Myocyte (in vitro differentiated cells): ENCODE results near the gene C4BPA. TPM values are rescaled to one million over a fixed set of nuclear protein-coding genes. Genes with fewer than 3 reads are reported as not detected.

Source experiments
- DNase-seq: peaks from one replicate; pipeline ENCODE4 v3.0.0-alpha.2; 2012; ENCODE audit warnings: low read depth
- total RNA-seq: library from RNA; depleted of rRNA; stranded (reverse); fragments of >200 nt; gene quantifications from 2 replicates; pipeline ENCODE4 v1.2.3, GENCODE V29; 2014

The C4BPA gene
- total RNA-seq, 1 donor from 2014 or later = not detected

DNA sequence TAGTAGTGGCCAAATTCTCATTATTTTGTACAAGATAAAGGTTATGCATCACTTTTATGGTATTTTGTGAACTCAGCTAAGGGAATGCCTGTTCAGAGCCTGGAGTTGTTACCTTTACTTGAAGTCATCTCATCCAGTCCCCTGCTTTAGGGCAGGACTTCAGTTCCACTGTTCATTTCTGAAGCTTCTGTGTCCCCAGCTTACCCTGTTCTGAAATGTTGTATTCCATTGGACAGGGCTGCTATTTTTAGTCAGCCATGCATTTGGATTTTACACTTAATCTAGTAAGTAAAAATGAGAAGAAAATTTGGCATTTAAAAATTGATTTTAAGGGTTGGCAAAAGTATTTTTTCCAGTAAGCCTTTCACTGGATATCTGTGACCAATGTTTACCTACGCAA, 27.0 kb upstream of the C4BPA start:
- no peak for DNase-seq

- DNase-seq = peak; percentile 87
Measured at GRCh38 chr1:207077470-207078377, 26.3 kb upstream of the C4BPA start.

DNA sequence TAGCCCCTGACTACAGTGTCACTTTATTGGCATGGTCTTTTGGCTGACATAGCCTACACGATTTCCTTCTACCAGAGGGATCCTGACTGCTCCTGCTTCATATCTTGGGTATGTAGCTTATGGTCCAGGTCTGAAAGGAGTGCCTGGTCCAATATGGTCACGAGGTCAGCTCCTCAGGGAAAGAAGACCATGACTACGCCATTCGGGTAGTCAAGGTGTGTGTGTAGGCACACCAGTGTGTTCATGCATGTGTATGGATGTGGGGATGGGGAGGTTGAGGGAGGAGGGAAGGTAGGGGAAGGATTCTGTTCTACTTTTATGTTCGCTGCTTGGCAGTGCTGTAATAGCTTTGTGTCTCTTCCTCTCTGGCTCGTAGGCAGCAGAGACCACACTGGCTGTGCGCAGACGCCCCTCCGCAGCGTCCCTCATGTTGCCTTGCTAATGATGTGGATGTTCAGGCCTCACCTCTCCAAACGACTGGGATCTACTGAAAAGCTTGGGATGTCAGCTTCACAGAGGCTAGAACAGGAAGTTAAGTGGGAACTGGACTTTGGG, 25.4 kb upstream of the C4BPA start:
- no peak for DNase-seq

GRCh38 chr1:207079706-207080241, 24.3 kb upstream of the C4BPA start:
- DNase-seq = peak; percentile 88

- DNase-seq = no peak
Measured at GRCh38 chr1:207081088-207081487, 22.9 kb upstream of the C4BPA start.

DNA sequence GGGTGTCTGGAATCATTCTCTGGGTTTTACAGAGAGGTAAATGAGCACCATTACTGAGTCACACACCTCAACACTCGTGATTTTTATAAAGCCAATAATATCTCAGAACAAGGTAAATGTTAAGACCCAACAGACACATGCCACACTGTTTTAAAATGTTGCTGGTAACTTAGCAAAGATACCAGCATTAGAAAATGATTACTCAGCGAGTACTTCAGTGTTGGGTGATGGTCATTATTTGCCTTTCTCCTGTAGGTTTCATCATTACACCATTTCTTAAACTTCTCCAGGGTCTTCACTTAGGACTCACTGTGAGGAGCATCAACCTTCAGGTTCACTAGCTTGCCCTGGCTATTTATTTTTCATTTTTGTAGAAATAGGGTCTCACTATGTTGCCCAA, 22.2 kb upstream of the C4BPA start:
- no peak for DNase-seq

DNA sequence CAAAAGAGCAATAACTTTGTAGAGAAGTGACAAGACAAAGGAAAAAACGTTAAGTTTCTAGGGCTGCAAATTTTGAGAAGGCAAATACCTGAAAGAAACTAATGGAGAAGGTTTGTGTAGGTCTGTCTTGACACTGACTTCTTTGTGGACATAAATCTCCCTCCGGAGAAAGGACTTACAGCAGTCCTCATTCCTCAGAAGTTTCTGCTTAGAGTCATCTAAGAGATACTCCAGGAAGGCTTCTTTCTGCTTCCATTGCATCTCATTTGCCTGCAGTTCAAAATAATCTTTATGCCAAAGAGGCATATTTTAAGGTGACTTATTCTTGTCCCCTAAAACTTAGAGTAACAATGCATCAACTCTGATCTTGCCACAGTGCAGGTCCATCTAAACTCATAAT, 19.8 kb upstream of the C4BPA start:
- DNase-seq = no peak

- peak; percentile 88 for DNase-seq
Measured at GRCh38 chr1:207084701-207085180, 19.3 kb upstream of the C4BPA start.

- DNase-seq = no peak
Measured at GRCh38 chr1:207085887-207086286, 18.1 kb upstream of the C4BPA start.

- DNase-seq = no peak
Measured at GRCh38 chr1:207088161-207088560, 15.9 kb upstream of the C4BPA start.

- DNase-seq = peak; percentile 58
Measured at GRCh38 chr1:207088701-207089626, 15.1 kb upstream of the C4BPA start, which contains the start of gene C4BPB. Gene C4BPB, plus strand, starts transcription at chr1:207088860. Its CDS starts 672 bp downstream, at chr1:207089532.

DNA sequence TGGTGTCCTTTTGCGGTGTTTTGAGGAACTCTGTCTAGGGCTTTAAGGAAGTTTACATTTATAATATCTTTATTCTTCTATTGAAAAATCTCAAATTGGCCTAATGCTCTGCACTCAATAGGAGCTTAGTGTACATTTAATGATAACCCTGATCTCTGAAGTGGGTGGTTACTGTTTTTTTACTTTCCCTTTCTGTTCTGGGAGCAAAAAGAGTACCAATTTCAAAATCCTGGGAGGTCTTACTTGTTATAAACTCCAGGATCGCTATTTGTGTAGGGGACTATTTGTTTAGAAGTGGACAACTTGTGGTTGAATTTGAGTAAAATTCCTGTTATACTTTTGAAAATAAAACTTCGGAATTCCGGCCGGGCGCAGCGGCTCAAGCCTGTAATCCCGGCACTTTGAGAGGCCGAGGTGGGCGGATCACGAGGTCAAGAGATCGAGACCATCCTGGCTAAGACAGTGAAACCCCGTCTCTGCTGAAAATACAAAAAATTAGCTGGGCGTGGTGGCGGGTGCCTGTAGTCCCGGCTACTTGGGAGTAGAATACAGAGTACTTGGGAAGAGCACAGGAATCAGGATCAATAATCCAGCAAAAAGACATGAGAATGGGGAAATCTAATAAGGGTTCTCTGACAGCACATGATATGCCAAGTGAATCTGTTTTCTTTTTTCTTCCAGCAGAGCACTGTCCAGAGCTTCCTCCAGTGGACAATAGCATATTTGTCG, 14.2 kb upstream of the C4BPA start:
- DNase-seq = no peak

DNA sequence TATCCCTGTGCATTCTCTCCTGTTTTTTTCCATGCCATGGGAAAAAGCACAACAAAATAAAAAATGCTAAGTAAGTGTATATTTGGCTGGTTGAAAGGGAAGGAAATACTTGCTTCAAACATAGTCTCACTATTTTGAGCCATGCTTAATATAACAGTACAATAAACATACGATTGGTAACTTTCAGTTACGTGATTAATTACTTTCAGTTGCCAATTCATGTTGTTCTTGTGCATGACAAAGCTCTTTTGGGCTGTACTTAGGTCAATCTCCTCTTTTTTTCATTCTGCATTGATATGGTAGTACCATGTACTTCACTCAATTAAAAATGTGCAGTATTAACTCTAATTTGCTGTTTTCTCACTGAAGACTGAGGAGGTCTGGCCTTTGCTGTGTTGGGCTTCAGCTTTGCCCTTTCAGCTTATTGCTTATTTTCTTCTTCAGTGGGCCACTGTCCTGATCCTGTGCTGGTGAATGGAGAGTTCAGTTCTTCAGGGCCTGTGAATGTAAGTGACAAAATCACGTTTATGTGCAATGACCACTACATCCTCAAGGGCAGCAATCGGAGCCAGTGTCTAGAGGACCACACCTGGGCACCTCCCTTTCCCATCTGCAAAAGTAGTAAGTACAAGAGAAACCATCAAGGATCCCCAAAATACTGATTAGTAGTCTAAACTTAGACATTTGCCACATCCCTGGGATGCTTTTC, 12.7 kb upstream of the C4BPA start:
- no peak for DNase-seq

DNA sequence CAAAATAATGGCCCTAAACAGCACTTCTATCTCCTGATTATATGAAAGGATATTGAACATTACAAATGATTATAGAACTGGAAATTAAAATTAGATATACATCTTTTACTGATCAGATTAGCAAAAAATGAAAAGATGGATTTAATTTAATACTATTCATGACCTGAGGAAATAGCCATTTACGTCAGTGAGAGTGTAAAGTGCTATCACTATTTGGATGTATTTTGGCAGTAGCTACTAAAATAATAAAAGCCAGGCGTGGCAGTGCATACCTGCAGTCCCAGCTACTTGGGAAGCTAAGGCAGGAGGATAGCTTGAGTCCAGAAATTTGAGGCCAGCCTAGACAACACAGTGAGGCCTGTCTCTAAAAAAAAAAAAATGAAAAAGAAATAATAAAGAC, 10.1 kb upstream of the C4BPA start:
- DNase-seq = no peak

DNA sequence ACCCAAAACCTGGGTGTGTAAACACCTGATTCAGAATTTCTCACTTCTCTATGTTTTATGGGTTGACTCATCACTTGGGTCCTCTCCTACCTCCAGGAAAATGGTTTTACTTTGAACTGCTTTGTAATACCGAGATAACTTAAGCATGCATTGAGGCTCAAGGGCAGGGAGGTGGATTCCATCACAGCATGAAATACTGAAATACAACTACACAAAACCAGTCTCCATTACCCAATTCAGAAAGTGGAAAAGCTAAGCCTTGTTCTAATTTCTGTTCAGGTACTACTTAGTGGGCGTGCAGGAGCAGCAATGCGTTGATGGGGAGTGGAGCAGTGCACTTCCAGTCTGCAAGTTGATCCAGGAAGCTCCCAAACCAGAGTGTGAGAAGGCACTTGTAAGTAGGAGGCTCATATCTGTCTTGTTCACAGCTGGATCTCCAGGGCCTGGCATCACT, 6.1 kb upstream of the C4BPA start:
- no peak for DNase-seq

DNA sequence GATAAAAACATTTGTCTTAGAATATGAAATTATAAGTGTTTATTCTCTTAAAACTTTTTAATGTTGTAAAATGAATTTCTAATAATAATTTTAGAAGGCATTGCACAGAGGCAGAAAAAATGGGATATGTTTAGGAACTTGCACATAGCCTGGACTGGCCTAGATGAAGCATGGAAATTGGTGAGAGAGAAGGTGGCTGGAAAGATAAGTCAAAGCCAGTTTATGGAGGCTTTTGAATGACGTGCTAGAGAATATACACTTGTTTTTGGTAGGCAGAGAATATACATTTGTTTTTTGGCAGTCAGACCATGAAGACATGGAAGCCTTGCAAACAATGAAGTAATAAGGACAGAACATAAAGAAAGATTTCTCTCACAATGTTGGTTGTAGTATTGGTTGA, 2.3 kb upstream of the C4BPA start:
- DNase-seq = no peak

GRCh38 chr1:207102146-207102545, 1.9 kb upstream of the C4BPA start:
- no peak for DNase-seq

DNA sequence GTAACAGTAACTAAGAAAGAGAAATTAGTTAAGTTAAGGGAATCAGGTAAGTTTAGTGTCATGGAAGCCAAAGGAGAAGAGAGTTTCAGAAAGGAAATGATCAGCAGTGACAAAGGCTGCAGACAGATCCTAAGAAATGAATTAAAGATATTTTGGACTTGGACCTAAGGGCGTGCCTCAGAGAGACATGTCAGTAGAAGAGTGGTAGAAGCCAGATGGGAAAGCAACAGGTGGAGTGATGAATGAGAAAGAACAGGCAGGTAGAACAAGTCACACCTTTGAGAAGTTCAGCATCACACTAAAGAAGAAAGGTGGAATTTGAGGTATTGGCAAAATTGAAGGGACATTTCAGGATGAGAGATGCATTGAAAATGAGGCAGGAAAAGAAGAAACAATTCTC, 1.4 kb upstream of the C4BPA start:
- DNase-seq = no peak

- DNase-seq = no peak
Measured at GRCh38 chr1:207109004-207109403, 5.0 kb downstream of the C4BPA start.
